ENCODE results near the gene LRFN4. TPM values are rescaled to one million over a fixed set of nuclear protein-coding genes. Genes with fewer than 3 reads are reported as not detected.

LRFN4 gene
- polyA plus RNA-seq, 1 donor from 2014 or later: 85.0 TPM

DNA sequence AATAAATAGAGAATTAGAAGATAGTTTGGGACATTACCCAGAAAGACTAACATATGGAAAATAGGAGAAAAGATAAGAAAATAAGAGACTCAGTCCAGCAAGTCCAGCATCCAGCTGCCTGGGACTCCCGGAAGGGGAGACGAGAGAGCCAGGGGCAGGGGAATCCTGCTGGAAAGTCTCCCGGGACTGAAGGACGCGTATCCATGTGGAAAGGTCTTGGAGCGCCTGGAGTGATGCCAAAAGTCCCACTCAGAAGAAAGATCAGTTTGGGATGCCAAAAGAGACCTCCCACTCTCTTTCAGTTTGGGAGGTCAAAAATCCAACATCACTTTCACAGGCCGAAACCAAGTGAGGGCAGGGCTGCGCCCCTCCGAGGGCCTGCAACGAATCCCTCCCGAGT lies 30.7 kb downstream of the LRFN4 start:
- H4K20me1 ChIP-seq (ENCODE audit: insufficient read depth): no peaks in the 10 kb centered on the region
- TF ChIP-seq RAD21 (conservative IDR thresholded peaks at IDR 0.05) (no peak), MXI1 (conservative IDR thresholded peaks at IDR 0.05; ENCODE audit: poor library complexity, severe bottlenecking) (no peak), TAF1 (IDR thresholded peaks at IDR 0.05; ENCODE audit: low read depth) (no peak), EP300 (conservative IDR thresholded peaks at IDR 0.05; ENCODE audit: poor library complexity, severe bottlenecking) (no peak), SMC3 (conservative IDR thresholded peaks at IDR 0.05; ENCODE audit: poor library complexity) (no peak), POLR2AphosphoS5 (IDR thresholded peaks at IDR 0.05) (no peak), EZH2 (IDR thresholded peaks at IDR 0.05; ENCODE audit: borderline replicate concordance, insufficient read depth, low read length, poor library complexity, severe bottlenecking) (no peak)
- TF ChIP-seq, protein P1, sequence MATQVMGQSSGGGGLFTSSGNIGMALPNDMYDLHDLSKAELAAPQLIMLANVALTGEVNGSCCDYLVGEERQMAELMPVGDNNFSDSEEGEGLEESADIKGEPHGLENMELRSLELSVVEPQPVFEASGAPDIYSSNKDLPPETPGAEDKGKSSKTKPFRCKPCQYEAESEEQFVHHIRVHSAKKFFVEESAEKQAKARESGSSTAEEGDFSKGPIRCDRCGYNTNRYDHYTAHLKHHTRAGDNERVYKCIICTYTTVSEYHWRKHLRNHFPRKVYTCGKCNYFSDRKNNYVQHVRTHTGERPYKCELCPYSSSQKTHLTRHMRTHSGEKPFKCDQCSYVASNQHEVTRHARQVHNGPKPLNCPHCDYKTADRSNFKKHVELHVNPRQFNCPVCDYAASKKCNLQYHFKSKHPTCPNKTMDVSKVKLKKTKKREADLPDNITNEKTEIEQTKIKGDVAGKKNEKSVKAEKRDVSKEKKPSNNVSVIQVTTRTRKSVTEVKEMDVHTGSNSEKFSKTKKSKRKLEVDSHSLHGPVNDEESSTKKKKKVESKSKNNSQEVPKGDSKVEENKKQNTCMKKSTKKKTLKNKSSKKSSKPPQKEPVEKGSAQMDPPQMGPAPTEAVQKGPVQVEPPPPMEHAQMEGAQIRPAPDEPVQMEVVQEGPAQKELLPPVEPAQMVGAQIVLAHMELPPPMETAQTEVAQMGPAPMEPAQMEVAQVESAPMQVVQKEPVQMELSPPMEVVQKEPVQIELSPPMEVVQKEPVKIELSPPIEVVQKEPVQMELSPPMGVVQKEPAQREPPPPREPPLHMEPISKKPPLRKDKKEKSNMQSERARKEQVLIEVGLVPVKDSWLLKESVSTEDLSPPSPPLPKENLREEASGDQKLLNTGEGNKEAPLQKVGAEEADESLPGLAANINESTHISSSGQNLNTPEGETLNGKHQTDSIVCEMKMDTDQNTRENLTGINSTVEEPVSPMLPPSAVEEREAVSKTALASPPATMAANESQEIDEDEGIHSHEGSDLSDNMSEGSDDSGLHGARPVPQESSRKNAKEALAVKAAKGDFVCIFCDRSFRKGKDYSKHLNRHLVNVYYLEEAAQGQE (IDR thresholded peaks at IDR 0.05; ENCODE audit: borderline replicate concordance): no peak
- TF ChIP-seq, protein P2, sequence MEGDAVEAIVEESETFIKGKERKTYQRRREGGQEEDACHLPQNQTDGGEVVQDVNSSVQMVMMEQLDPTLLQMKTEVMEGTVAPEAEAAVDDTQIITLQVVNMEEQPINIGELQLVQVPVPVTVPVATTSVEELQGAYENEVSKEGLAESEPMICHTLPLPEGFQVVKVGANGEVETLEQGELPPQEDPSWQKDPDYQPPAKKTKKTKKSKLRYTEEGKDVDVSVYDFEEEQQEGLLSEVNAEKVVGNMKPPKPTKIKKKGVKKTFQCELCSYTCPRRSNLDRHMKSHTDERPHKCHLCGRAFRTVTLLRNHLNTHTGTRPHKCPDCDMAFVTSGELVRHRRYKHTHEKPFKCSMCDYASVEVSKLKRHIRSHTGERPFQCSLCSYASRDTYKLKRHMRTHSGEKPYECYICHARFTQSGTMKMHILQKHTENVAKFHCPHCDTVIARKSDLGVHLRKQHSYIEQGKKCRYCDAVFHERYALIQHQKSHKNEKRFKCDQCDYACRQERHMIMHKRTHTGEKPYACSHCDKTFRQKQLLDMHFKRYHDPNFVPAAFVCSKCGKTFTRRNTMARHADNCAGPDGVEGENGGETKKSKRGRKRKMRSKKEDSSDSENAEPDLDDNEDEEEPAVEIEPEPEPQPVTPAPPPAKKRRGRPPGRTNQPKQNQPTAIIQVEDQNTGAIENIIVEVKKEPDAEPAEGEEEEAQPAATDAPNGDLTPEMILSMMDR (IDR thresholded peaks at IDR 0.05; ENCODE audit: poor library complexity, severe bottlenecking): no peak
- H3K27ac ChIP-seq (ENCODE audit: low read length): no peak overlapping the region
- no peaks in the 10 kb centered on the region for H3K9me3 ChIP-seq (ENCODE audit: low read length)
- no peak overlapping the region for H2AFZ ChIP-seq (ENCODE audit: low read depth, low read length)
- H3K79me2 ChIP-seq (replicated peaks; ENCODE audit: insufficient read depth, low read length): no peaks in the 10 kb centered on the region
- H3K27me3 ChIP-seq (ENCODE audit: insufficient read depth, low read depth, low read length): no peaks in the 10 kb centered on the region
- H3K9me2 ChIP-seq (ENCODE audit: insufficient read depth, low read length): no peaks in the 10 kb centered on the region
- H3K4me3 ChIP-seq (ENCODE audit: low read length): no peak overlapping the region
- H3K36me3 ChIP-seq (ENCODE audit: insufficient read depth, low read length): no peaks in the 10 kb centered on the region
- no peak overlapping the region for H3K4me2 ChIP-seq (ENCODE audit: low read length)
- no peaks in the 10 kb centered on the region for H3F3A ChIP-seq (ENCODE audit: insufficient read depth, low read length, poor library complexity, severe bottlenecking)
- H3K9ac ChIP-seq (ENCODE audit: low read length): no peak overlapping the region

DNA sequence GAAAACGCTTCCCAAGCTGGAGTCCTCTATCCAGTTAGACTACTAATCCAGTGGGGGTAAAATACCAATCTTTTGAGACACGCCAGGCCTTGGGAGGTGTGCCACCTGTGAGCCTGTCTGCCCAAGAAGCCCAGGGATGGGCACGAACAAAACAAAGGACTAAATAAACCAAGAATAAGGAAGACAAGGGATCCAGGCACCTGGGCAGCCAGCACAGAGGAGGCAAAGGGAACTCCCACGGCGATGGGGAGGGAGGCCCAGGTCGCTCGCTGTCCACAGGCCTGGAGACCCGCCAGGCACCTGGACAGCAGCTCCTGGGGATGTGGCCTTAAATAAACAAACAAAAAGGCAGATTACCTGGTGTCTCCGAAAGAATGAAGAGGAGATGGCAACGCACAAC lies 31.4 kb downstream of the LRFN4 start:
- Histone ChIP-seq H3K27me3 (ENCODE audit: insufficient read depth, low read depth, low read length) (no peaks in the 10 kb centered on the region), H3K9me3 (ENCODE audit: low read length) (no peaks in the 10 kb centered on the region), H3F3A (ENCODE audit: insufficient read depth, low read length, poor library complexity, severe bottlenecking) (no peaks in the 10 kb centered on the region), H3K4me2 (ENCODE audit: low read length) (no peak overlapping the region), H3K36me3 (ENCODE audit: insufficient read depth, low read length) (no peaks in the 10 kb centered on the region), H3K4me3 (ENCODE audit: low read length) (no peak overlapping the region), H3K9me2 (ENCODE audit: insufficient read depth, low read length) (no peaks in the 10 kb centered on the region), H2AFZ (ENCODE audit: low read depth, low read length) (no peak overlapping the region), H3K79me2 (replicated peaks; ENCODE audit: insufficient read depth, low read length) (no peaks in the 10 kb centered on the region), H3K9ac (ENCODE audit: low read length) (no peak overlapping the region), H3K27ac (ENCODE audit: low read length) (no peak overlapping the region), H4K20me1 (ENCODE audit: insufficient read depth) (no peaks in the 10 kb centered on the region)
- TF ChIP-seq EP300 (conservative IDR thresholded peaks at IDR 0.05; ENCODE audit: poor library complexity, severe bottlenecking): no peak
- TF ChIP-seq TAF1 (IDR thresholded peaks at IDR 0.05; ENCODE audit: low read depth): no peak
- no peak for TF ChIP-seq MXI1 (conservative IDR thresholded peaks at IDR 0.05; ENCODE audit: poor library complexity, severe bottlenecking)
- no peak for TF ChIP-seq RAD21 (conservative IDR thresholded peaks at IDR 0.05)
- TF ChIP-seq SMC3 (conservative IDR thresholded peaks at IDR 0.05; ENCODE audit: poor library complexity): no peak
- TF ChIP-seq, protein P1 (IDR thresholded peaks at IDR 0.05; ENCODE audit: borderline replicate concordance): no peak
- no peak for TF ChIP-seq POLR2AphosphoS5 (IDR thresholded peaks at IDR 0.05)
- no peak for TF ChIP-seq EZH2 (IDR thresholded peaks at IDR 0.05; ENCODE audit: borderline replicate concordance, insufficient read depth, low read length, poor library complexity, severe bottlenecking)
- TF ChIP-seq, protein P2 (IDR thresholded peaks at IDR 0.05; ENCODE audit: poor library complexity, severe bottlenecking): no peak

All from neural cell (in vitro differentiated cells).